Neural progenitor cell (in vitro differentiated cells): ENCODE results near the gene TMBIM4. TPM values are rescaled to one million over a fixed set of nuclear protein-coding genes. Genes with fewer than 3 reads are reported as not detected.
A peak's percentile ranks its signal among the peaks of the same experiment; 100 is the strongest.

Experiments
- DNase-seq: peaks from one replicate; pipeline ENCODE4 v3.0.0-alpha.2; 2016; ENCODE audit warnings: low spot score
- H2AFZ ChIP-seq: fragments of 200-600 bp; sonication (generic); replicated peaks from 2 replicates; pipeline ENCODE4 v1.6.1; 2016; ENCODE audit warnings: antibody characterized with exemption
- H3F3A ChIP-seq: fragments of 200-600 bp; sonication (generic); 2 replicates; pipeline ENCODE4 v1.6.1; 2016; ENCODE audit warnings: antibody characterized with exemption, low read depth
- H3K27ac ChIP-seq: fragments of 200-600 bp; sonication (generic); 2 replicates; pipeline ENCODE4 v1.5.1; 2016; ENCODE audit warnings: mild to moderate bottlenecking
- H3K27me3 ChIP-seq: fragments of 200-600 bp; sonication (generic); 2 replicates; pipeline ENCODE4 v1.6.1; 2016; ENCODE audit warnings: mild to moderate bottlenecking, moderate library complexity
- H3K36me3 ChIP-seq: fragments of 200-600 bp; sonication (generic); 2 replicates; pipeline ENCODE4 v1.5.1; 2016
- H3K4me1 ChIP-seq: fragments of 200-600 bp; sonication (generic); 2 replicates; pipeline ENCODE4 v1.6.1; 2016; ENCODE audit warnings: mixed run types
- H3K4me2 ChIP-seq: fragments of 200-600 bp; sonication (generic); 2 replicates; pipeline ENCODE4 v1.6.1; 2016
- H3K4me3 ChIP-seq: fragments of 200-600 bp; sonication (generic); 2 replicates; pipeline ENCODE4 v1.5.1; 2016
- H3K79me2 ChIP-seq: fragments of 200-600 bp; sonication (generic); 2 replicates; pipeline ENCODE4 v1.6.1; 2016; ENCODE audit warnings: low read depth
- H3K9ac ChIP-seq: fragments of 200-600 bp; sonication (generic); 2 replicates; pipeline ENCODE4 v1.6.1; 2016
- H3K9me3 ChIP-seq: fragments of 200-600 bp; sonication (generic); 2 replicates; pipeline ENCODE4 v1.5.1; 2016; ENCODE audit warnings: low read depth
- H4K20me1 ChIP-seq: fragments of 200-600 bp; sonication (generic); 2 replicates; pipeline ENCODE4 v1.6.1; 2016; ENCODE audit warnings: low read depth
- H3K27ac Mint-ChIP-seq: 3 replicates; pipeline ENCODE4 v1.8.0; 2021; ENCODE audit warnings: mixed read lengths
- H3K27me3 Mint-ChIP-seq: 2 replicates; pipeline ENCODE4 v1.8.0; 2022; ENCODE audit warnings: low read depth, mild to moderate bottlenecking, inconsistent platforms, moderate library complexity, mixed read lengths; ENCODE audit not compliant: insufficient read depth
- H3K36me3 Mint-ChIP-seq: 3 replicates; pipeline ENCODE4 v1.8.0; 2021; ENCODE audit warnings: mixed read lengths
- H3K4me1 Mint-ChIP-seq: 3 replicates; pipeline ENCODE4 v1.8.0; 2021; ENCODE audit warnings: mixed read lengths
- H3K4me3 Mint-ChIP-seq: 3 replicates; pipeline ENCODE4 v1.8.0; 2021; ENCODE audit warnings: mild to moderate bottlenecking, moderate library complexity, mixed read lengths
- H3K9me3 Mint-ChIP-seq: 3 replicates; pipeline ENCODE4 v1.8.0; 2020; ENCODE audit warnings: mixed read lengths
- CTCF ChIP-seq: fragments of 200-600 bp; sonication (generic); IDR thresholded peaks from 2 replicates; pipeline ENCODE4 v1.5.1; 2017; ENCODE audit warnings: antibody characterized with exemption, mild to moderate bottlenecking
- EZH2 ChIP-seq: fragments of 200-600 bp; sonication (generic); IDR thresholded peaks from 2 replicates; pipeline ENCODE4 v1.6.1; 2017; ENCODE audit warnings: antibody characterized with exemption, mild to moderate bottlenecking, moderate library complexity
- EZH2phosphoT487 ChIP-seq: fragments of 200-600 bp; sonication (generic); IDR thresholded peaks from 2 replicates; pipeline ENCODE4 v1.6.1; 2017; ENCODE audit warnings: antibody characterized with exemption
- total RNA-seq: library from RNA; depleted of rRNA; stranded (reverse); fragments of >200 nt; gene quantifications from 2 replicates; pipeline ENCODE4 v1.2.3, GENCODE V29; 2015; ENCODE audit warnings: low replicate concordance

TMBIM4 gene
- total RNA-seq, 1 donor from 2014 or later: 63.7 TPM

GRCh38 chr12:66132408-66132807 is 37.4 kb downstream of the TMBIM4 start:
- H3K4me3 ChIP-seq: no peak overlapping the region

GRCh38 chr12:66131067-66131688 is 38.6 kb downstream of the TMBIM4 start:
- Histone ChIP-seq H3K27ac (no peak overlapping the region), H3K9me3 (no peaks in the 10 kb centered on the region), H3F3A (no peaks in the 10 kb centered on the region), H3K79me2 (peaks cover 32% of the 10 kb centered on the region), H3K27me3 (no peaks in the 10 kb centered on the region), H3K4me1 (peaks cover 9% of the 10 kb centered on the region), H3K36me3 (peaks cover 5% of the 10 kb centered on the region), H3K4me3 (peak overlapping the region; percentile 86), H3K4me2 (peak overlapping the region; percentile 85), H4K20me1 (no peaks in the 10 kb centered on the region), H3K9ac (peak overlapping the region; percentile 42), H2AFZ (peak overlapping the region; percentile 91)
- H3K4me1 Mint-ChIP-seq: peaks cover 23% of the 10 kb centered on the region
- no peaks in the 10 kb centered on the region for H3K27me3 Mint-ChIP-seq
- H3K36me3 Mint-ChIP-seq: peaks cover 18% of the 10 kb centered on the region
- TF ChIP-seq CTCF: no peak
- H3K27ac Mint-ChIP-seq: peak overlapping the region; percentile 91
- H3K9me3 Mint-ChIP-seq: peaks cover 4% of the 10 kb centered on the region
- DNase-seq: no peak
- H3K4me3 Mint-ChIP-seq: peak overlapping the region; percentile 93

More at GRCh38 chr12:66132408-66132807, 37.4 kb downstream of the TMBIM4 start:
- peaks cover 23% of the 10 kb centered on the region for H3K36me3 Mint-ChIP-seq
- Histone ChIP-seq H3K79me2 (peaks cover 32% of the 10 kb centered on the region), H3K4me2 (no peak overlapping the region), H2AFZ (no peak overlapping the region), H3K9me3 (no peaks in the 10 kb centered on the region), H4K20me1 (no peaks in the 10 kb centered on the region), H3K9ac (no peak overlapping the region), H3K27me3 (no peaks in the 10 kb centered on the region), H3K27ac (no peak overlapping the region), H3F3A (no peaks in the 10 kb centered on the region), H3K36me3 (peaks cover 5% of the 10 kb centered on the region), H3K4me1 (peaks cover 9% of the 10 kb centered on the region)
- H3K9me3 Mint-ChIP-seq: peaks cover 7% of the 10 kb centered on the region
- H3K4me1 Mint-ChIP-seq: peaks cover 23% of the 10 kb centered on the region
- H3K27ac Mint-ChIP-seq: no peak overlapping the region
- DNase-seq: no peak
- H3K27me3 Mint-ChIP-seq: no peaks in the 10 kb centered on the region
- H3K4me3 Mint-ChIP-seq: peak overlapping the region; percentile 59
- no peak for TF ChIP-seq EZH2phosphoT487
- TF ChIP-seq EZH2: no peak
- no peak for TF ChIP-seq CTCF

- H3F3A ChIP-seq: no peaks in the 10 kb centered on the region
- H3K36me3 ChIP-seq: peaks cover 5% of the 10 kb centered on the region
- no peak within 1 kb of the TSS for H3K27ac ChIP-seq
- Mint-ChIP-seq H3K4me1 (peaks cover 23% of the 10 kb centered on the region), H3K36me3 (peaks cover 16% of the 10 kb centered on the region), H3K27me3 (no peaks in the 10 kb centered on the region), H3K4me3 (peak within 1 kb of the TSS; percentile 93), H3K9me3 (peaks cover 2% of the 10 kb centered on the region), H3K27ac (peak within 1 kb of the TSS; percentile 91)
- H4K20me1 ChIP-seq: no peaks in the 10 kb centered on the region
- peaks cover 32% of the 10 kb centered on the region for H3K79me2 ChIP-seq
- H3K9ac ChIP-seq: peak within 1 kb of the TSS; percentile 68
- no peaks in the 10 kb centered on the region for H3K9me3 ChIP-seq
- peak within 1 kb of the TSS; percentile 85 for H3K4me2 ChIP-seq
- peaks cover 9% of the 10 kb centered on the region for H3K4me1 ChIP-seq
- H2AFZ ChIP-seq: peak within 1 kb of the TSS; percentile 91
- TF ChIP-seq EZH2: no peak
- no peak for TF ChIP-seq EZH2phosphoT487
- no peak for TF ChIP-seq CTCF
- no peaks in the 10 kb centered on the region for H3K27me3 ChIP-seq
- DNase-seq: peak; percentile 87
- peak within 1 kb of the TSS; percentile 86 for H3K4me3 ChIP-seq
Observed at GRCh38 chr12:66130267-66131066, 39.3 kb downstream of the TMBIM4 start, which contains the start of gene LLPH. Gene LLPH, minus strand, starts transcription at chr12:66130750. Its CDS starts 1,644 bp downstream, at chr12:66129106.
